GM21528 (cell line): ENCODE measurements around the gene OSGEP.

Experiments
- ATAC-seq: cut with Tn5 transposase; IDR thresholded peaks from one replicate; pipeline ENCODE4 v1.9.1; 2021; ENCODE audit warnings: mild to moderate bottlenecking, moderate library complexity; ENCODE audit not compliant: unreplicated experiment, low FRiP score

Gene OSGEP

DNA sequence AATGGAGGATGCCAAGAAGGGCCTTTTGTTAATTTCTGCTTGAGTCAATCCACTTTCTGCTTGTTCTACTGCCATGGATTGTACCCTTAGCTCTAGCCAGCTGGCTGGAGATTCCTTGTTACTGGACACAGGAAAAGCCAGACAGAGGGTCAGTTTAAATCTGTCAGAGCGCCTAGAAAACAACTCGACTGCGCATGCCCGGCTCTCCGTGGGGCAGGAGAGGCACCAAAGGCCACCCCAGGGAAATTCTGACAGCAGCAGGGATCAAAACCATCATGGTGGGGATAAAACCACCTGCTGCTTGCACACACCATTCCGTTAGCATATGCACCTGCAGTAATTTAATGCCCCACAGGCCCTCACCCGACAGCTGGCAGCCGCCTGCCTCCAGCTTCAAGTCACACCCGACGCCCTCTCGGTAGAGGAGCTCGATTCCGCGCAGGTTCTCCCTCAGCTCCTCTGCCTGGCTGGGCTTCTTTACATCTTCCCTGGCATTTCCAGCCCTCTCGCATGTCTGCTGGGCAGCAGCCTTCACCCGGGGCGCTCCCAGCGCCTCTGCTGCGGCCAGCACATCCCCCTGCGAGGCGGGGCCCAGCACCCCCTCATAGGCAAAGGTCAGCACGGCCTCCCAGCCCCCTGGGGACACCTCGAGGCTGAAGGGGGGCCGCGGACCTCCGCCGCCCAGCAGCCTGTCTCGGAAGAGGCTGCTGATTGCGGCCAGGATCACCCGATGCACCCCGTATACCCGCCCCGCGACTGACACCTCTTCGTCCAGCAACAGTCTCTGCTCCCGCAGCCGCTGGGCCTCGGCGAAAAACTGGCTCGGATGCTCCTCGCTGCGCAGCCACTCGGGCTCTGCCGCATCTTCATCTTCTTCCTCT is 19.7 kb downstream of the OSGEP start:
- no peak for ATAC-seq

DNA sequence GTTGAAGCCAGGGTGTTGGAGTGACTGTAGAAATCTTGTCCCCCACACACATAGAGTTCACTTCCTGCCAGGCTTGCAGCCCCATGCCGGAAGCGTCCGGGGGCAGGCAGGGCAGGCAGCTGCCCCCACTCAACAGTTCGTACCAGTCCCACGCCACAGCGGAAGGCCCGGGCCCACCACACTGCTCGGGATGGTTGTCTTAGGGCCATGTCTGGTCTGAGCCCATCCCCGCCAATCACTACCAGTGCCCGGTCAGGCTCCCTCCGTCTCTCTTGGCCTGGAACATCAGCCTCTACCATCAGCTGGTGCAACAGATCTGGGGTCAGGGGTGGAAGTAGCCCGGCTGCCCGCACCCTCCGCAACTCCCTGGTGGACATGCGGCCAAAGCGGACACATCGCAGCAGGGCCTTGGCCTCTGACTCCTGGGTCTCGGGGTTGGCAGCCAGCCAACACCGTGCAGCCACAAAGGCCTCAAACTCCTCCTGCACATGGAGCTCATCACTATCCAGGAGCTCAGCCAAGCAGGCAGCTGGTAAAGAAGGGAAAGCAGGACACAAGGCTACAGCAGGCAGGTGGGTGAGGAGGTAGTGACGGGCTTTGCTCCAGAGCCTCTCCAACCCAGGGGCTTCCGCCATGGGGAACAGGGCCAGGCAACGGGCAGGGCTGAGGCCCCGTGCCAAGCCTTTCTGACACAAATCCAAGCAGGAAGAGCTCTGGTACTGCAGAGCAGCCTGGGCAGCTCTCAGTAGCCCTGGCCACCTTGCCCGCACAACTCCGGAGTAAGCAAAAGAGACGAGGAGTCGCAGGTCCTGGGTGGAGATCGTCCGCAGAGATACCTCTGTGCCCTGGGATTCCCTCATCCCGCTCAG is 24.6 kb downstream of the OSGEP start:
- ATAC-seq, result no peak

DNA sequence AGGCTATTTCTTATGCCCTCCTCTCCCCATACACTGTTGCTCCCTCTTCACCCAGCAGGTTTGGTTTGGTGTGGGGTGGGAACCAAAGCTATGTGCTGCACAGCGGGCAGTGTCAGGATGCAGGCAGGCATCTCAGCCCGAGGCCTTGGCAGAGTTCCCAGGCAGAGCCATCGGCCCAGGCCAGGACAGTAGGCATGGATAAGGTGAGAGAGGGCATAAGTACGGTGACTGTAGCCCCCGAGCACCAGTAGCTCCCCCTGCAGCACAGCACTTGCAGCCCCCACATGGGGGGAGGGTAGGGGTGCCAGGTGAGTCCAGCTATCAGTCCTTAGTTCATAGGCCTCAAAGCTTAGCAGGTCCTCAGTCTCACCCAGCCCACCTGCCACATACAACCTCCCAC is 25.8 kb downstream of the OSGEP start:
- ATAC-seq, result no peak

DNA sequence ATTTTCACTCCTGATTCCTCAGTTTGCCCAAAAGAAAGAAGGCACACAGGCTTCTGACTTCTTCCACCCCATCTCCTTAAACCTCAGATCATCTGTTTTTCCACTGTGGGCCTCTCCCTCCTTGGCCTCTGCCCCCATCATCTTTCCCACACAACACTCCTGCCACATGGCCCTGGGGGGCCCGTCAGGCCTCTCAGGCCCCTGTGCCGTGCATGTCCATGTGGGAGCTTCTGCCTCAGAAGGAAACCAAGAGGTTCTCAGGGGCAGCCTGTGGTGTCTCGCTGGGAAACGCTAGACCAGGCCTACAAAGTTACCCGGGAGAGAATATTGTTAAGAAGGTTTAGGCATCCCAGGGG is 26.6 kb downstream of the OSGEP start:
- peak; percentile 30 for ATAC-seq

- ATAC-seq, result peak; percentile 77
These were observed 27.2 kb downstream of the OSGEP start for GRCh38 chr14:20427231-20428009.

DNA sequence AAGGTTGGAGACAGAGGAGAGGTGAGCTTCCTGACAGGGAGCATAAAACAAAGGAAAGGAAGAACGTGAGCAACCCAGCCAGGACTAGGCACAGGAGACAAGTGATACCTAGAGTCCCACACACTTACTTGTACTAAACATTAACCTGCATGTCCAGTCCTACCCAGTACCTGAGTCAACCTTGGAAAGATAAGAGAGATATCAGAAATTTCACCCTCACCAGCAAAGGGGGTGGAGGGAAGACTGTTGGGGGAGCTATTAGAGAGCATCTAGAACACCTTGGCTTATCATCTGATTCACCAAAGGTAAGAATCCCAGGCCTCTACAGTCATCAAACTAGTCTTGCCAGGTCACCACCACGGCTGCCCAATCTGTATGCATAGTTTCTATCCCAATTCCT is 29.8 kb downstream of the OSGEP start:
- ATAC-seq, result no peak

GRCh38 chr14:20422886-20423285 is 31.7 kb downstream of the OSGEP start:
- ATAC-seq, result no peak

- ATAC-seq, result no peak
These were observed 33.3 kb downstream of the OSGEP start for GRCh38 chr14:20421267-20421666.

GRCh38 chr14:20419419-20419818 is 35.2 kb downstream of the OSGEP start:
- ATAC-seq, result no peak

DNA sequence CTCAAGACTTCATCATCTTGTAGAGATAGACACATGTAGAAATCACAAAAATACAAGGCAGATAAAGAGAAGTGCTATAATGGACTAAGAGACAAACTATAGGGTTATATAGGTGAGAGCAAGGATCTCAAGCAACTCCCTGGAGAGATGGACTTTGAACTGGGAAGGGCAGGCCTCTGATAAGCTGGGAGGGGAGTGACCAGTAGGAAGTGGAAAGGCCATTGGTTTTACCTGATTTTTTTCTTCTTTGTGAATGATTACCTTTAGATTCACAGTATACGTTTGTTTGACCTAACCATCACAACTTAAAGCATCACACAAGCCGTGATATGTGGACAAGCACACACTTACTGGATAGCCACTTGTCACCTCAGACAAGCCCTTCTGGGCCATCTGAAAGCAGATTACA is 36.1 kb downstream of the OSGEP start:
- ATAC-seq, result no peak

- ATAC-seq, result no peak
These were observed 37.1 kb downstream of the OSGEP start for GRCh38 chr14:20417250-20418186.

- ATAC-seq, result no peak
These were observed 38.4 kb downstream of the OSGEP start for GRCh38 chr14:20416223-20416622.

DNA sequence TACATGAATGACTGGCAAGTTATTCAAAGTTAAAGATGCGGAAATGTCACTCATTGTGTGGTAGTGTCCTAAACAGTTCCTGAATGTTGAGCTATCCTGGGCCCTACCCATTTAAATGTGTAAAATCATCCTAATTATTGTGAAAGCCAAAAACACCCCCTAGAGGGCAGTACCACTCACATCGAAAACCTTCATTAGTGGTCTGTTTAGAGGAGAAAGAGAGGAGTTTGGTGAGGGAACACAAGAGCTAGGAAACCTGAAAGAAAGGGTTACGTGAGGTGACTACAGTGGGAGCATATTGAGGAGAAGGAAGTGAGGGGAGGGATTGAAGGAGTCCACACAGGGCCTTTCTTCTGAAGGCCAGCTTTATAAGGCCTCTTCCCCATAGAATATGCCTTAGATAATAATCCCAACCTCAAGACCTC is 38.8 kb downstream of the OSGEP start:
- ATAC-seq, result no peak

- peak; percentile 47 for ATAC-seq
These were observed 40.9 kb downstream of the OSGEP start for GRCh38 chr14:20413744-20414082.

- peak; percentile 77 for ATAC-seq
These were observed 41.5 kb downstream of the OSGEP start, which contains the start of gene TEP1 for GRCh38 chr14:20412876-20413743. Gene TEP1, minus strand, starts transcription at chr14:20413501. Its CDS starts 5,062 bp downstream, at chr14:20408439.

DNA sequence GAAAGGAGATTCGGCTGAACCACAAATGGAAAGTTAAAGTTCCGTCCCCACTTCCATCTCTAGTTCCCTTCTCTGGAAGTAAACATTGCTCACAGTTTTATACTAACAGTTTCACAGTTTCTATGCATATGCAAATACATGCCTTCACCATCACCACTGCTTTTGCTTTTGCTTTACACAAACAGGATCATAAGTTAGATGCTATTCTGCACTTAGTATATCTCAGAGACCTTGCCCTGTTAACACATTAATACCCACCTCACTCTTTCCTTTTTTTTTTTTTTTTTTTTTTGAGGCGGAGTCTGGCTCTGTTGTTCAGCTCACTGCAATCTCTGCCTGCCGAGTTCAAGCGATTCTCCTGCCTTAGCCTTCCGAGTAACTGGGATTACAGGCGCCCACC is 42.2 kb downstream of the OSGEP start:
- ATAC-seq, result peak; percentile 65

GRCh38 chr14:20409226-20409625 is 45.4 kb downstream of the OSGEP start:
- no peak for ATAC-seq

DNA sequence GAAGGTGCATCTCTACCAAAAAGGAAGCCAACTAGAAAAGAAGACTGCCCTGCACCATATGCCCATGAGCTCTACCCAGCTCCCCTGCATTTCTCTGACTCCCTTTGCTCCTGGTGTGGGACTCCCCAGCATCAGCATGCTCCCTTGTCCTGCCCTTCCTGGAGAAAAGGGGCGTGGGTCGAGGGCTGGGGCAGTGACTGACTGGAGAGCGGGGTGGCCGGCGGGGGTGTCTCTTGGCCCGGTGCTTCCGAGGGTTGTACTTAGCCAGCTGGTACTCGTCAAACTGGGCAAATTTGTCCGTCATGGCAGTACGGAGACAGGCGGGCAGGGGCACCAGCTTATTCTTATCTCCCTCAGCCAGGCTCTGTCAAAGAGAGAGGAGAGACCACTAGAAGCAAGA is 51.1 kb downstream of the OSGEP start:
- ATAC-seq, result no peak
